Activated naive CD4-positive, alpha-beta T cell treated with anti-CD3 and anti-CD28 coated beads, Interleukin-2, amount 50 U/mL, for 24 hours (primary cell): ENCODE data around the gene HNRNPCL2.
"Not testable (repeated sequence)": the region's sequence is repeated elsewhere in the genome, so short reads cannot be mapped to it uniquely, and the experiment has no call there.

Experiments
- H3K27ac Mint-ChIP-seq: one replicate; pipeline ENCODE4 v1.8.0; 2021; ENCODE audit warnings: mild to moderate bottlenecking, mixed read lengths
- H3K27me3 Mint-ChIP-seq: one replicate; pipeline ENCODE4 v1.8.0; 2021; ENCODE audit warnings: mixed read lengths
- H3K36me3 Mint-ChIP-seq: one replicate; pipeline ENCODE4 v1.8.0; 2021; ENCODE audit warnings: mixed read lengths
- H3K4me1 Mint-ChIP-seq: one replicate; pipeline ENCODE4 v1.8.0; 2021; ENCODE audit warnings: mixed read lengths
- H3K4me3 Mint-ChIP-seq: one replicate; pipeline ENCODE4 v1.8.0; 2021; ENCODE audit warnings: mild to moderate bottlenecking, mixed read lengths
- H3K9me3 Mint-ChIP-seq: one replicate; pipeline ENCODE4 v1.8.0; 2021; ENCODE audit warnings: mixed read lengths

Gene HNRNPCL2

GRCh38 chr1:13116754-13117153, at the start of gene HNRNPCL2:
HNRNPCL2 (minus strand) TSS chr1:13116854; CDS start chr1:13116400, 454 bp downstream.
- not testable (repeated sequence) for H3K27me3 Mint-ChIP-seq, H3K4me1 Mint-ChIP-seq, H3K27ac Mint-ChIP-seq, H3K4me3 Mint-ChIP-seq, H3K36me3 Mint-ChIP-seq, H3K9me3 Mint-ChIP-seq

DNA sequence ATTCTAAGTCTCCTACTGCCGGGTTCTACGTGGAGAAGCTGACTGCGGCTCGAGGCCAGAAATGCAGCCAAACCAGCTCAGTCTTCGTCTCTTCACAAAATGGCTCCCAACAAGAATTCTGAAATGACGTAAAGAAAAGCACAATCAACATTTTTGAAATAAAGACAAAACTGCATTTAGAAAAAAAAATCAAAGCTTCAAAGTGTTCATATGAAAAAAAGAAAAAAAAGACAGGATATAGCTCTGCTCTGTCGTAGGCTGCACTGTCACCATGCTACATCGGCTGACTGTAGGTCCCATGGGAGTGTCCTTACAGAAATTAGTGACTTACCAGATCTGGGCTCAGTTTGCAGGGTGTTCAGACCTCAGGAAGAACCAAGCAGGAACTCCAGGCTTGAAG, 48.9 kb upstream of the HNRNPCL2 start, which contains the start of gene HNRNPCL4:
TSS of gene HNRNPCL4 (minus strand) at position 101 of the 400 bp plus-strand sequence. CDS start 164 bp downstream, outside the sequence.
- H3K4me1 Mint-ChIP-seq, H3K4me3 Mint-ChIP-seq, H3K9me3 Mint-ChIP-seq, H3K27me3 Mint-ChIP-seq, H3K27ac Mint-ChIP-seq, H3K36me3 Mint-ChIP-seq: not testable (repeated sequence)

DNA sequence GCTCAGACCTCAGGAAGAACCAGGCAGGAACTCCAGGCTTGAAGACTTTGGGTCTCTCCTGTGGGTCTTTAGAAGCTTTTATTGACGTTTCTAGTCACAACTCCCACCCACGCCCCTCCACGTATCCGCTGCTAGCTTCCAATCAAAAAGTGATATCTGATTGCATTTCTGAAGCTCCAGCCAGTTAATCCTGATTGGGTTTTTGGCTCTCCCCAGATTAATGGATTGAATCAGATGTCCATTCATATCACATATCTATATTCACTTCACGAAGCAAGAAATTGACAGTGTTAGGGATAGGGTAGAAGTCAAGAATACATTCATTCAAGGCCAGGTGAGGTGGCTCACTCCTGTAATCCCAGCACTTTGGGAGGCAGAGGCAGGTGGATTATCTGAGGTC, 39.3 kb upstream of the HNRNPCL2 start, which contains the start of gene PRAMEF26:
TSS of gene PRAMEF26 (minus strand) at position 101 of the 400 bp plus-strand sequence. CDS start 2,914 bp downstream, outside the sequence.
- not testable (repeated sequence) for H3K36me3 Mint-ChIP-seq, H3K4me3 Mint-ChIP-seq, H3K27ac Mint-ChIP-seq

DNA sequence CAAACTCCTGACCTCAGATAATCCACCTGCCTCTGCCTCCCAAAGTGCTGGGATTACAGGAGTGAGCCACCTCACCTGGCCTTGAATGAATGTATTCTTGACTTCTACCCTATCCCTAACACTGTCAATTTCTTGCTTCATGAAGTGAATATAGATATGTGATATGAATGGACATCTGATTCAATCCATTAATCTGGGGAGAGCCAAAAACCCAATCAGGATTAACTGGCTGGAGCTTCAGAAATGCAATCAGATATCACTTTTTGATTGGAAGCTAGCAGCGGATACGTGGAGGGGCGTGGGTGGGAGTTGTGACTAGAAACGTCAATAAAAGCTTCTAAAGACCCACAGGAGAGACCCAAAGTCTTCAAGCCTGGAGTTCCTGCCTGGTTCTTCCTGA, 46.2 kb downstream of the HNRNPCL2 start, which contains the start of gene PRAMEF25:
TSS of gene PRAMEF25 (plus strand) at position 301 of the 400 bp plus-strand sequence. CDS start 2,920 bp downstream, outside the sequence.
- H3K9me3 Mint-ChIP-seq, H3K27me3 Mint-ChIP-seq, H3K4me1 Mint-ChIP-seq, H3K4me3 Mint-ChIP-seq, H3K27ac Mint-ChIP-seq, H3K36me3 Mint-ChIP-seq: not testable (repeated sequence)

More for the DNA sequence above, 39.3 kb upstream of the HNRNPCL2 start, which contains the start of gene PRAMEF26:
- not testable (repeated sequence) for H3K27me3 Mint-ChIP-seq, H3K9me3 Mint-ChIP-seq, H3K4me1 Mint-ChIP-seq
